Measurements from ENCODE around the gene SRMS. TPM values are rescaled to one million over a fixed set of nuclear protein-coding genes. Genes with fewer than 3 reads are reported as not detected.

SRMS gene
- total RNA-seq, 4 donors from 2014 or later = not detected

DNA sequence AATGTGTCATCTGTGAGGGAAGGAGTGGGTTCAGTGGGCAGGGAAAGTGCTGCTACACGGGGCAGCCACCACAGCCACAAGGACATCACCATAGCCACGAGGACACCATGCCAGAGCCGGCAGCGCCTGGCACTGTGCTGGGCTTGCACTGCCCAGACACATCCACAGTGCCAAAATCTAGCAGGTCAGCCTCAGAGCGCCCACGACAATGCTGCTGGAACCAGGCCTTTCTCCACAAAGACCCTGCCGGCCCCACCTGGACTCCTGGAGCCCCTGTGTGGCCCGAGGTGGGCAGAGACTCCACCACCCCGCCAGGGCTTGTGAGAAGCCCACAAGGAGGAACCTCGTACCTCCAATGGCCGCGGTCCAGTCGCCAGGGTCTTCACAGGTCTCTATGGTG is 45.1 kb upstream of the SRMS start:
- no peaks in the 10 kb centered on the region for H3K9me3 ChIP-seq
- no peak overlapping the region for H3K4me3 ChIP-seq
- H3K4me1 ChIP-seq = peaks cover 0 to 18% (median 0%) of the 10 kb centered on the region in 4 donors
- 91 to 95% methylated on average over 10 to 12 of the region's 13 CpGs for WGBS, 2 donors
- TF ChIP-seq POLR2A (IDR thresholded peaks at IDR 0.05) = no peak
- no peak for TF ChIP-seq EP300 (IDR thresholded peaks at IDR 0.05)
- TF ChIP-seq, protein P1, sequence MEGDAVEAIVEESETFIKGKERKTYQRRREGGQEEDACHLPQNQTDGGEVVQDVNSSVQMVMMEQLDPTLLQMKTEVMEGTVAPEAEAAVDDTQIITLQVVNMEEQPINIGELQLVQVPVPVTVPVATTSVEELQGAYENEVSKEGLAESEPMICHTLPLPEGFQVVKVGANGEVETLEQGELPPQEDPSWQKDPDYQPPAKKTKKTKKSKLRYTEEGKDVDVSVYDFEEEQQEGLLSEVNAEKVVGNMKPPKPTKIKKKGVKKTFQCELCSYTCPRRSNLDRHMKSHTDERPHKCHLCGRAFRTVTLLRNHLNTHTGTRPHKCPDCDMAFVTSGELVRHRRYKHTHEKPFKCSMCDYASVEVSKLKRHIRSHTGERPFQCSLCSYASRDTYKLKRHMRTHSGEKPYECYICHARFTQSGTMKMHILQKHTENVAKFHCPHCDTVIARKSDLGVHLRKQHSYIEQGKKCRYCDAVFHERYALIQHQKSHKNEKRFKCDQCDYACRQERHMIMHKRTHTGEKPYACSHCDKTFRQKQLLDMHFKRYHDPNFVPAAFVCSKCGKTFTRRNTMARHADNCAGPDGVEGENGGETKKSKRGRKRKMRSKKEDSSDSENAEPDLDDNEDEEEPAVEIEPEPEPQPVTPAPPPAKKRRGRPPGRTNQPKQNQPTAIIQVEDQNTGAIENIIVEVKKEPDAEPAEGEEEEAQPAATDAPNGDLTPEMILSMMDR (IDR thresholded peaks at IDR 0.05) = no peak
- no peak overlapping the region for H3K27ac ChIP-seq
- no peaks in the 10 kb centered on the region for H3K27me3 ChIP-seq
- no peak for DNase-seq (ENCODE audit: low spot score in 2 of 2)
- peaks cover 0 to 96% (median 25%) of the 10 kb centered on the region in 3 donors for H3K36me3 ChIP-seq

GRCh38 chr20:63591786-63592355 is 44.3 kb upstream of the SRMS start:
- TF ChIP-seq EP300 (IDR thresholded peaks at IDR 0.05) (no peak), POLR2A (IDR thresholded peaks at IDR 0.05) (no peak)
- TF ChIP-seq, protein P1 (IDR thresholded peaks at IDR 0.05) = no peak
- WGBS, 2 donors = 96 to 97% methylated on average over 10 to 28 of the region's 28 CpGs
- H3K27ac ChIP-seq = no peak overlapping the region
- no peak overlapping the region for H3K4me3 ChIP-seq
- no peaks in the 10 kb centered on the region for H3K27me3 ChIP-seq
- DNase-seq (ENCODE audit: low spot score in 2 of 2) = no peak
- H3K9me3 ChIP-seq = no peaks in the 10 kb centered on the region
- peaks cover 0 to 98% (median 25%) of the 10 kb centered on the region in 3 donors for H3K36me3 ChIP-seq
- peaks cover 0 to 18% (median 0%) of the 10 kb centered on the region in 4 donors for H3K4me1 ChIP-seq

DNA sequence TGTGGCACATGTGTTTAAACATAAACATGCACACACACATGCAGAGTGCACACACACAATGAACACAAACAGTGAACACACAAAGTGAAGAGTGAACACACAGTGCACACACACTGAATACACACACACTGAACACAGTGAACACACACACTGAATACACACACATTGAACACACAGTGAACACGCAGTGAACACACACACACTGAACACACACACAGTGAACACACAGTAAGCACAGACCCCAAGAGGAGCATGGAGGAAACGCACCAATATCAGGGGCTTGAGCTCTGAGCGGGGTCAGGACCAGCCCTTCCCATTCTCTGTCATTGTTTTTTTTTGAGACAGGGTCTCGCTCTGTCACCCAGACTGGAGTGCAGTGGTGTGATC is 43.6 kb upstream of the SRMS start:
- DNase-seq (ENCODE audit: low spot score in 2 of 2) = no peak
- TF ChIP-seq, protein P1 (IDR thresholded peaks at IDR 0.05) = no peak
- no peak for TF ChIP-seq POLR2A (IDR thresholded peaks at IDR 0.05)
- TF ChIP-seq EP300 (IDR thresholded peaks at IDR 0.05) = no peak
- H3K27ac ChIP-seq = no peak overlapping the region
- WGBS, 2 donors = 92 to 94% methylated on average over 4 of the region's 4 CpGs
- H3K36me3 ChIP-seq = peaks cover 0 to 94% (median 25%) of the 10 kb centered on the region in 3 donors
- peaks cover 0 to 18% (median 0%) of the 10 kb centered on the region in 4 donors for H3K4me1 ChIP-seq
- no peaks in the 10 kb centered on the region for H3K9me3 ChIP-seq
- no peak overlapping the region for H3K4me3 ChIP-seq
- H3K27me3 ChIP-seq = no peaks in the 10 kb centered on the region

- Histone ChIP-seq H3K4me1 (peaks cover 0 to 18% (median 0%) of the 10 kb centered on the region in 4 donors), H3K4me3 (no peak overlapping the region), H3K9me3 (no peaks in the 10 kb centered on the region), H3K27ac (no peak overlapping the region), H3K27me3 (no peaks in the 10 kb centered on the region), H3K36me3 (peaks cover 0 to 87% (median 23%) of the 10 kb centered on the region in 3 donors)
- no peak for DNase-seq (ENCODE audit: low spot score in 2 of 2)
- TF ChIP-seq EP300 (IDR thresholded peaks at IDR 0.05) (no peak), POLR2A (IDR thresholded peaks at IDR 0.05) (no peak)
- TF ChIP-seq, protein P1 (IDR thresholded peaks at IDR 0.05) = no peak
- 91 to 93% methylated on average over 27 to 51 of the region's 52 CpGs for WGBS, 2 donors
Measured at GRCh38 chr20:63590218-63591146, 42.9 kb upstream of the SRMS start.
